GM18505 (cell line): ENCODE measurements around the gene RNLS.

Source experiments
- ATAC-seq: cut with Tn5 transposase; IDR thresholded peaks from one replicate; pipeline ENCODE4 v1.9.1; 2021; ENCODE audit not compliant: unreplicated experiment
- POLR2A ChIP-seq: IDR thresholded peaks from 4 replicates; pipeline ENCODE4 v1.6.1; 2011; ENCODE audit warnings: borderline replicate concordance; ENCODE audit not compliant: insufficient read depth, insufficient read length; ENCODE audit errors: extremely low read depth

Gene RNLS

DNA sequence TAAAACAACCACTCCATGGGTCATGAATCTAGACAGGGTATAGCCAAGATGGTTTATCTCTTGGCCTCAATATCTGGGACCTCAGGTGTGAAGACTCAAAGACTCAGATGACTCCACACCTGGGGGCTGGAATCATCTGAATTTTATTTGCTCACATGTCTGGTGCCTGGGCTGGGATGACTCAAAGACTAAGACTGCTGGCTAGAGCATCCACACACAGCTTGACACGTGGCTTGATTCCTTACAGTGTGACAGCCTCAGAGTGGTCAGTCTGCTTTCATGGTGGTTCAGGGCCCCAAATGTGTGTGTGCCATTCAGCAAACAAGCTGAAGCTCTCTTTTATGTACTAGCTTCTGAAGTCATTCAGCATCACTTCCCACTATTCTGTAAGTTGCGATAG is 333.7 kb downstream of the RNLS start:
- no peak for ATAC-seq
- TF ChIP-seq POLR2A = no peak

DNA sequence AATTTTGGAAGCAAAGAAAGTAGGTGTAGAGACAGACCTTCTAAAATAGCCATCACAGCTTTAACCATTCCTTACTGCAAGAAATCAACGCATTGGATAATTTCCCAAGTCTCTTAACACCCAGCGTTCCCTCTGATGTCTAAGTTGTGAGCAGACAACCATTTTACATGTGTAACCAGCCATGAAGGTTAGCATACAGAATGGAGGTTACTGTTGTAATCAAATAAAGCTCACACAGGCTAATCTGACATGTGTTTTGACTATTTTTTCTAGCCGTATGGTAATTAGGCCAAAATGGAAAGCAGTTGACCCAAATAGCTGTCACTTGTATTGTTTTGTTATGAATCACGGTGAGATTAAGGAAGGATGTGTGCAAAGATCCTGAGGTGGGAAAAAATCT is 336.4 kb downstream of the RNLS start:
- no peak for TF ChIP-seq POLR2A
- ATAC-seq = no peak

DNA sequence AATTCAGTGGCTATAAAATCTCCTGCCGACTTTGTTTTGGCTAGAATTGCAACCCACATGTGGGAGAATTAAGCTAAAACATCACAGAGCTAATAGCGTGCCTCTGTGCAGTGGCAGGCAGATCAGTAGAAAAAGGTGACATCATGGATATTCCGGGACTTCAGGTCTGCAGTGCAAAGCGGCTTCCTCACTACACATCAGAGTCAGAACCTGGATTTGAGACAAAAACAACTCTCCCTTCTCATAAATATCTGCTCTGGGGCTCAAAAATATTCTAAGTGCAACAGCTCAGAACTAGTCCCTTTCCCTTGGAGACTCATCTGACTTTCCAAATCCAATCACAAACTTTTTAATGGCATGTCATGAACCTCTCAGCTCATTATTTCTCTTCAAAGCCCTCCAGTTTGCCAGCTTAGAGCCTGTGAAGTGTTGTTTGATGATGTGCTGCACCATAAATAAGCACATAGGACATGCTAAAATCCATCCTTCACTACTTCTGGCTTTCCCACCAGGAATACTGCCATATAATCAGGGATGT is 337.1 kb downstream of the RNLS start:
- no peak for TF ChIP-seq POLR2A
- no peak for ATAC-seq

DNA sequence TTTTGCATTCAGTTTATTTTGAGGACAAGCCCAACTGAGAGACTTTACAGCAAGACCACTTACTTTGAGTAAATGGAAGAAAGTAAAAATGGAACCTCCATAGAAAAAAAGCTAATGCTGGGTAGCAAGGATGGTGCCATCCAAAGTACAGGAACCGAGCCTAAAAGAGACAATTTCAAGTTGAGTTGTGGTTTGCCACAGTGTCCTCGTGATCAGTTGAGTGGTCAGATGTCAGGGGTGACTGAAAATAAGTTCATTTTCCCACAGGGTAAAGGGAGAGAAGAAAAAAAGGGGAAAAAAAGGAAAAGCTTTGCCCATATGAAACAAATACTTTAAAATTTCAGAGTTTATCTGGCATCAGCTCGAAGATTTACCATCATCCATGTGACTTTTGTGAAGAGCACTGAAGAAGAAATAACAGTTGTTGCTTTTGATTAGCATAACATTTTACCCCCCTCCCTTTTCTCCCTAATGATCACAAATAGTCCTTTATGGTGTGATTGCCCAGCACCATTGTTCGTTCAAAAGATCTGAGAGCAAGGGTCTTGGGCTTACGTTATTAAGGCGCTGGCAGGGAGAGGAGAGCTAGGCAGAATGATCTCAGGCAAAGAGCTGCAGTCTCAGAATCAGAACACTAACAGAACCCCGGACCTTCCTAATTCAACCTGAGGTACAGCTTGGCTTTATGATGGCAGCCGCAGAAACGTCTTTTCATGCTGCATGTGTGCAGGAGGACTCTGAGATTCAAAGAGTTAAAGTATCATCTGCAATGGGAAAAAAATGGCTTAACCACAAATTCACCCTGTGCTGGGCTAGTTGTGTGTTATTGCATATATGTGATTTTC is 338.1 kb downstream of the RNLS start:
- TF ChIP-seq POLR2A = no peak
- ATAC-seq = no peak

DNA sequence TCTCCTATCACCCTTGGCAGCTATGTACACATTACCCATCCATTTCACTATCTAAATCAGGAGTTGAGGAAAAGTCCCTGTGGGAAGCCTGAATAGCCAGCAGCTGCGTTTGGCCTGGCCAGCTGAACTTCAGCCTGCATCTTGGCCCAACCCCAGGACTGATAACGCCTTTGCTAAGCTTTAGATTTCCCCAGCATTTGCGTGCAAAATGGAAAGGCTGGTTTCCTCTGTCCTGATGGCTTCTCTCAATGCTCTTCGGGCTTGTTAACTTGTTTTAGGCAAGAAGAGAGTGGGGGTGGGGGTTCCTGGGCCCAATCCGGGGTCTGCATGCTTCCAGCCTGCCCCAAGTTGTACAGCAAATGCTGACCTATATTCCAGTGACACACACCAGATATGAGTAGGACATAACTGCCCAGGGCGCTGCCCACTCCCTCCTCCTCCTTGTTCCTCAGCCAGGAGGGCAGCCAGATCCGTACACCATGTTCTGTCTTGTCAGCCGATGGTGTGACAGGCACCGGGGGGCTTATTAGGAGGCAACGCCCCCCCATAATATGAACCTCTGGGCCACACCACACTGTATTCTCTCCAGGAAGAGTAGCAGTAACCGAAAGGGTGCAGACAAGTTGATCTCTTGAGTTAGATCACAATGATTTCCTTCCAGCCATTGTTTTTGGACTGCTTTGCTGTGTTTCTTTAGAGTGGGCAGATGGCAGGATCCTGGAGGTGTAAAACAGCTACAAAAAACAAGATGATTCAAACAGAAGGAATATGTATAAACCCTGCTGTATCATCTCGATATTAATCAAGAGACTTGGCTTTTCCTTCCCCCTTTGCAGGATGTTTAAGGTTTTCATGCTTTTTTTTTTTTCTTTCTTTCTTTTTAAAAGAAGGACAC is 339.0 kb downstream of the RNLS start:
- TF ChIP-seq POLR2A = no peak
- ATAC-seq = no peak

DNA sequence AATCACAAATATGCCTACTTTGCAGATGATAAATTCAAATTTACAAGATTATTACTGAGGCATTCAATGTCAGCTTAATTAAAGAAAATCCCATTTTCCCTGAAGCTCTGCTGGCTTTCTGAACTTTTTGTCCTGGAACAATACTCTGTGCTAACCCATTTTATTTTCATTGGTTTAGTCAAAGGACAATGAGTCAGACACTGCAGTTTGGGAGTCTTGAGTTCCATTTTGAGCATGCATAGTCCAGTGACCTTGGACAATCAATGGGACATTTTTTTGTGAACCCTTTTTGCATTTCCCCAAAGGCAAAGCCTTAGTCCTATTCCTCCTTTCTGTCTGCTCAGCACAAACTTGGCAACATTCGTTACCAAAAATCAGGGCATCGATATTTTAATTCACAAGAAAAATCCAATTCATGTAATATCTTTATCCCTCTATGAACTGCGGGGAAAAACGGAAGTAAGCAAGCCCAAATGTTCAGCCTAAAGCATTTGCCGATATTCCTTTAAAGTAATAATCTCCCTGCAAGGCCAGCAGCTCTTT is 339.8 kb downstream of the RNLS start:
- ATAC-seq = no peak
- no peak for TF ChIP-seq POLR2A

DNA sequence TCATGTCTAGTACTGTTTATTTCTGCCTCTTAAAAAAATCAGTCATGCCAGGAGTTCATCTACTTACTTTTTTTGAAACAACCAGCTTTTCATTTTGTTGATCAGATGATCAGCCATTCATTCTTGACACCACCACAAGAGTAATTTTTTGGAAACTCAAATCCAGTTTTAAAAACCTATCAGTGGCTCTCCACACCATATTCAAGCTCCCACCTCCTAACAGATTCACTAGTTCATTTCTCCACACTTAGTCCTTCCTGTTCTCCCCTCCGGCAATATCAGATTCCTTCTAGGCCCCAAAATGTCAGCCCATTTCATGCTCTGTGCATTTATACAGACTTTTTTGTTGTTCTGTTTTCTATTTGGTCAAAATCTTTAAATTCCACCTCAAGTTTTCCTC is 341.6 kb downstream of the RNLS start:
- TF ChIP-seq POLR2A = no peak
- ATAC-seq = no peak

DNA sequence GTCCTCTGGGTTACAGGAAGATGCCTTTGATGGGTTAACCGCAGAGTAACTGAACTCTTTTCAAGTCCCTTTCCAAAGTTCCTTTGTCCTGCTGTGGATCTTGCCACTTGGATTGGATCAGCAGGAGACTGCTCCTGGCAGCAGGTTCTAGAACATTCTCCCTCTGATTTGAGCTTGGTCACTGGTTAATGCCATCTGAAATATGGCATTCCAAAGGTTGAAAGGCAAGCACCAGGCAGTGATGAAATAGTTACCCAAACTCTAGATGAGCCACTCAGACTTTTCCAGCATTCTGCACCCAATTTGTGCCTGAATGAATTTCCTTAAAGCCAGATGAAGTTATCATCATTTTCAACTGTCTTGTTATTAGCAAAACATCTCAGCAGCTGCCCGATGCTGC is 343.9 kb downstream of the RNLS start:
- TF ChIP-seq POLR2A = no peak
- ATAC-seq = no peak

DNA sequence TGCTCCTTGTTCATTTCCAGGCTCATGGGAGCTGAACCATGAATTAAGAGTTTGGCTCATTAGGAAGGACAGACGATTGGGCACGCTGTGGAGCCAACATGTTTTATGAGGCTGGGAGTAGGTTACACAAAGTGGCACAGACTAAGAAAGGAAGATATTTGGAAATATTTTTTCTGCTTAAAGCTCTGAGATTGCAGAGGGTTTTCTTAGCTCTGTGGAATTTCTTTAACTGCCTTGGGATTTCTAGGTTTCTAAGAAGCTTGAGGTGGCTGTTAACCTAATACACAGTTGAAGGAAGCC is 344.6 kb downstream of the RNLS start:
- no peak for ATAC-seq
- TF ChIP-seq POLR2A = no peak

DNA sequence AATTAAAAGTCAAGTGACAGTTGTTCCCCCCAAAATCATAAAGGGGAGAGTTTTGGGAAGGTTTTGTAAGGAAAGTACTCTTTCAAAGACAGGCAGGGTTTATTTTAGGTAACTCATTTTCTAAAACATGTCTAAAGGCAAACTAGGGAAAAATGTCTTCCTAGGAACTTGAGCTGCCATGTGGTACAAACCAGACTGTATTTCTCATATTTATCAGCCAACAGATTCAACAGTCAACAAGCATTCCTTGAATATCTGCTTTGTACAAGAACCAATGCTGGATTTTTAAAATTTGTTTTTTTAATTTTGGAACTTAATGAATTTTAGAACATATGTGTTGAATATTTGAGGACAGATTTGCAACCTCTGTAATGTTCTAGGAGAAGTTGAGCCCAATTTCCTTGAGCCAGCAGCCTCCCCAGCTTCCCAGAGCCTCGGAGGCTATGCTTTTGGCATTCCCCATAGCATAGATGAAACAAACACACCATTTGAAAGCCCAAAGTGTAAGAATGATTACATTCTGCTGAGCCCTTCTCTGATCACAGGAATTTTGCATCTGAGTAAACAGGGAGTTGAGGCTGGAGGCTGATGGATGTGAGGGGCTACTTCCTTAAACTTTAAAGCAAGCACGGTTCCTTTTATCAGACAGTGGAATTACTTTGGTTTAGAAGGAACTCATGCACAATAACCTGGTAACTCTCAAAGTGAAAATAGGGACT is 345.1 kb downstream of the RNLS start:
- no peak for ATAC-seq
- no peak for TF ChIP-seq POLR2A

DNA sequence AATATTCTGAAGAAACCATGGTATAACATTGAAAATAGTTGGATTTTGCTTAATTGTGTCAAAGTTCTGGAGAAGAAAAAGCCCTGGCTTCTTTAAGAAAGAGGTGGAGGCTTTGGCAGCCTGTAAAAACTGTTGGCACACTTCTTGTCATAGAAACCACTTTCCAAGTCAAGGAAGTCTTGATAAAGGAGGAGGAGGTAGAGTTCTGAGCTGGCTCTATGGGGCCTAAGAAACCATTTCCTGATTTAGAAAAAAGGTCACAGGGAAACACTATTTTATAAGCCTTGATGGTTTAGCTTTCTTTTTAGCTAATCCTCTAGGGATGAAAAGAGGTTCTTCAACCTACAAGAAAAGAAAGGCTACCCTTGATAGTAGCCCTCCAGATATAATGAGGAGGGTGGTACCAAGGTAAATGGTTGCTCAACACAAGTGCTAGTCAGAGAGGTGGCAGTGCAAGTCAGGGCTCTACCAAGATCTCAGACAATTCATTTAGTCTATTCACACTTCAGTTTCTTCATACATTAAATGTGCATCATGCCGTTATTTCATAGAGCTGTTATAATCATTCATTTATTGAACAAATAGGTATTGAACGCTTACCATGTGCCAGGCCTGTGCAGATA is 346.9 kb downstream of the RNLS start:
- no peak for ATAC-seq
- TF ChIP-seq POLR2A = no peak

DNA sequence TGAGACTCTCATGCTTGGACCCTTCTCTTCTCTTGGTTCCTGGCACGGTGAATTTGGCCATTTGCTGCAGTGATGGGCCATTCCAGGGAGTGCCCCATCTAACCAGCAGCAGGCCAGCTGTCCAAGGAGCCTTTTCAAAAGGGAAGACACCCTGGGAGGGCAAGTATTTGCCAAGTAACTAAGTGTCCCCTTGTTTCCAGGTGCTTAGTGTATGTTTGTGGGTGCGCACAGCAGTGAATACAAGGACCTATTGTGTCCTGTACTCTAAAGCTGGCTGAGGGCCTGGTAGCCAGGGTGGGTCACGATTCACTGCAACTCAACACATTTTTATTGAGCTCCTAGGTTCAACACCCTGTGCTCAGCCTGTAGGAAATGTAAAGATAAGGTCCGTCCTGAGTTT is 348.8 kb downstream of the RNLS start:
- TF ChIP-seq POLR2A = no peak
- ATAC-seq = no peak
